ENCODE measurements around the gene TMEM259. TPM values are rescaled to one million over a fixed set of nuclear protein-coding genes. Genes with fewer than 3 reads are reported as not detected.

The TMEM259 gene
- total RNA-seq, 2 donors from 2014 or later, result 216 to 377 TPM

- no peak for DNase-seq (ENCODE audit: low spot score)
- Histone ChIP-seq H3K4me1 (replicated peaks) (no peaks in the 10 kb centered on the region), H3K4me3 (no peak overlapping the region), H3K27me3 (replicated peaks; ENCODE audit: insufficient read depth) (no peaks in the 10 kb centered on the region), H3K27ac (no peak overlapping the region), H3K9me3 (no peaks in the 10 kb centered on the region), H3K36me3 (no peaks in the 10 kb centered on the region)
- WGBS, result 96% methylated on average over 15 of the region's 17 CpGs
- TF ChIP-seq CTCF (IDR thresholded peaks at IDR 0.05) (no peak), POLR2AphosphoS5 (IDR thresholded peaks at IDR 0.05) (no peak), POLR2A (IDR thresholded peaks at IDR 0.05) (no peak)
- intact Hi-C loops (cut with DNase I), result no loop called here
Observed at GRCh38 chr19:1049106-1049505, 28.2 kb upstream of the TMEM259 start.

GRCh38 chr19:1047696-1048147 lies 26.8 kb upstream of the TMEM259 start:
- intact Hi-C loops (cut with DNase I), result no loop called here
- H3K9me3 ChIP-seq, result no peaks in the 10 kb centered on the region
- 77% methylated on average over 20 of the region's 20 CpGs for WGBS

GRCh38 chr19:1046836-1047695 lies 26.1 kb upstream of the TMEM259 start:
- no peaks in the 10 kb centered on the region for H3K9me3 ChIP-seq
- no peak for TF ChIP-seq POLR2AphosphoS5 (IDR thresholded peaks at IDR 0.05)
- no peak for TF ChIP-seq POLR2A (IDR thresholded peaks at IDR 0.05)
- TF ChIP-seq CTCF (IDR thresholded peaks at IDR 0.05), result no peak
- no peaks in the 10 kb centered on the region for H3K4me1 ChIP-seq (replicated peaks)
- intact Hi-C loops (cut with DNase I), result no loop called here
- no peaks in the 10 kb centered on the region for H3K36me3 ChIP-seq
- no peak overlapping the region for H3K27ac ChIP-seq
- H3K4me3 ChIP-seq, result no peak overlapping the region
- DNase-seq (ENCODE audit: low spot score), result no peak
- 93% methylated on average over 70 of the region's 77 CpGs for WGBS
- no peaks in the 10 kb centered on the region for H3K27me3 ChIP-seq (replicated peaks; ENCODE audit: insufficient read depth)

More at GRCh38 chr19:1047696-1048147, 26.8 kb upstream of the TMEM259 start:
- H3K27ac ChIP-seq, result no peak overlapping the region
- no peaks in the 10 kb centered on the region for H3K36me3 ChIP-seq
- TF ChIP-seq POLR2A (IDR thresholded peaks at IDR 0.05) (no peak), CTCF (IDR thresholded peaks at IDR 0.05) (no peak), POLR2AphosphoS5 (IDR thresholded peaks at IDR 0.05) (no peak)
- no peaks in the 10 kb centered on the region for H3K4me1 ChIP-seq (replicated peaks)
- H3K27me3 ChIP-seq (replicated peaks; ENCODE audit: insufficient read depth), result no peaks in the 10 kb centered on the region
- no peak overlapping the region for H3K4me3 ChIP-seq
- DNase-seq (ENCODE audit: low spot score), result no peak

- no peak for DNase-seq (ENCODE audit: low spot score)
- Histone ChIP-seq H3K4me3 (no peak overlapping the region), H3K36me3 (no peaks in the 10 kb centered on the region), H3K4me1 (replicated peaks) (no peaks in the 10 kb centered on the region), H3K27me3 (replicated peaks; ENCODE audit: insufficient read depth) (no peaks in the 10 kb centered on the region), H3K9me3 (no peaks in the 10 kb centered on the region), H3K27ac (no peak overlapping the region)
- no peak for TF ChIP-seq POLR2A (IDR thresholded peaks at IDR 0.05)
- no peak for TF ChIP-seq POLR2AphosphoS5 (IDR thresholded peaks at IDR 0.05)
- no peak for TF ChIP-seq CTCF (IDR thresholded peaks at IDR 0.05)
- intact Hi-C loops (cut with DNase I), result no loop called here
- 92% methylated on average over 24 of the region's 33 CpGs for WGBS
Observed at GRCh38 chr19:1046117-1046626, 25.2 kb upstream of the TMEM259 start.

- H3K4me1 ChIP-seq (replicated peaks), result no peaks in the 10 kb centered on the region
- no peaks in the 10 kb centered on the region for H3K36me3 ChIP-seq
- intact Hi-C loops (cut with DNase I), result no loop called here
- no peak overlapping the region for H3K4me3 ChIP-seq
- H3K27ac ChIP-seq, result no peak overlapping the region
- no peak for DNase-seq (ENCODE audit: low spot score)
- 84% methylated on average over 10 of the region's 10 CpGs for WGBS
- no peak for TF ChIP-seq POLR2AphosphoS5 (IDR thresholded peaks at IDR 0.05)
- no peak for TF ChIP-seq CTCF (IDR thresholded peaks at IDR 0.05)
- TF ChIP-seq POLR2A (IDR thresholded peaks at IDR 0.05), result no peak
- no peaks in the 10 kb centered on the region for H3K9me3 ChIP-seq
- no peaks in the 10 kb centered on the region for H3K27me3 ChIP-seq (replicated peaks; ENCODE audit: insufficient read depth)
Observed at GRCh38 chr19:1045247-1045603, 24.3 kb upstream of the TMEM259 start.
